Measurements from ENCODE around the gene OTOG.

OTOG gene, protein sequence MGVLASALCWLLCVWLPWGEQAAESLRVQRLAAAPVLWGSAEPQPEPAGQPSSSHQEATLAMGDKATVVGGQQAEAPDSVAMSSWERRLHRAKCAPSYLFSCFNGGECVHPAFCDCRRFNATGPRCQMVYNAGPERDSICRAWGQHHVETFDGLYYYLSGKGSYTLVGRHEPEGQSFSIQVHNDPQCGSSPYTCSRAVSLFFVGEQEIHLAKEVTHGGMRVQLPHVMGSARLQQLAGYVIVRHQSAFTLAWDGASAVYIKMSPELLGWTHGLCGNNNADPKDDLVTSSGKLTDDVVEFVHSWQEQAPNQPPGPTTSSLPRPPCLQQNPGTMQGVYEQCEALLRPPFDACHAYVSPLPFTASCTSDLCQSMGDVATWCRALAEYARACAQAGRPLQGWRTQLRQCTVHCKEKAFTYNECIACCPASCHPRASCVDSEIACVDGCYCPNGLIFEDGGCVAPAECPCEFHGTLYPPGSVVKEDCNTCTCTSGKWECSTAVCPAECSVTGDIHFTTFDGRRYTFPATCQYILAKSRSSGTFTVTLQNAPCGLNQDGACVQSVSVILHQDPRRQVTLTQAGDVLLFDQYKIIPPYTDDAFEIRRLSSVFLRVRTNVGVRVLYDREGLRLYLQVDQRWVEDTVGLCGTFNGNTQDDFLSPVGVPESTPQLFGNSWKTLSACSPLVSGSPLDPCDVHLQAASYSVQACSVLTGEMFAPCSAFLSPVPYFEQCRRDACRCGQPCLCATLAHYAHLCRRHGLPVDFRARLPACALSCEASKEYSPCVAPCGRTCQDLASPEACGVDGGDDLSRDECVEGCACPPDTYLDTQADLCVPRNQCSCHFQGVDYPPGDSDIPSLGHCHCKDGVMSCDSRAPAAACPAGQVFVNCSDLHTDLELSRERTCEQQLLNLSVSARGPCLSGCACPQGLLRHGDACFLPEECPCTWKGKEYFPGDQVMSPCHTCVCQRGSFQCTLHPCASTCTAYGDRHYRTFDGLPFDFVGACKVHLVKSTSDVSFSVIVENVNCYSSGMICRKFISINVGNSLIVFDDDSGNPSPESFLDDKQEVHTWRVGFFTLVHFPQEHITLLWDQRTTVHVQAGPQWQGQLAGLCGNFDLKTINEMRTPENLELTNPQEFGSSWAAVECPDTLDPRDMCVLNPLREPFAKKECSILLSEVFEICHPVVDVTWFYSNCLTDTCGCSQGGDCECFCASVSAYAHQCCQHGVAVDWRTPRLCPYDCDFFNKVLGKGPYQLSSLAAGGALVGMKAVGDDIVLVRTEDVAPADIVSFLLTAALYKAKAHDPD (N-terminal part only)

DNA sequence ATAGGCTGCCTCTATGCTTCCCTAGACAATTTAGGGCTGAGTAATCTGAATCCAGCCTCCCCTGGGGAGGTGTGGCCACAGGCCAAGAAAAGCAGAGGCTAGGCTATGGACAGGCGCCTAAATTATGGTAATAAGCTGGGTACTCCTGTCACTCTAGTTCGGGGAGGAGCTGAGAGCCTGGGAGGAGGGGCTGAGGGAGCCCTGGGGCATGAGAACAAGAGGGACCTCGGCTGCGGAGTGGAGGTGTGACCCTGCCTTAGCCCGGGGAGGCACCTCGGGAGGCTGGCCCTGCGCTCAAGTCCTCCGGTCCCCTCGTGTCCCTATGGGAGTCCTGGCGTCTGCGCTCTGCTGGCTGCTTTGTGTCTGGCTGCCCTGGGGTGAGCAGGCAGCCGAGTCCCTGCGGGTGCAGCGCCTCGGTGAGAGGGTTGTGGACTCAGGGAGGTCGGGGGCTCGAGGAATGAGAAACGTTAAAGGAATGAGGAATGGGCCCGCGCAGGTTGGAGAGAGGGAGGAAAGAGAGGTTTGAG lies at the start of gene OTOG:
TSS of gene OTOG (plus strand) at position 209 of the 527 bp plus-strand sequence. CDS start at position 323, 114 bp downstream.
- no peak for DNase-seq (ENCODE audit: low read depth)

DNA sequence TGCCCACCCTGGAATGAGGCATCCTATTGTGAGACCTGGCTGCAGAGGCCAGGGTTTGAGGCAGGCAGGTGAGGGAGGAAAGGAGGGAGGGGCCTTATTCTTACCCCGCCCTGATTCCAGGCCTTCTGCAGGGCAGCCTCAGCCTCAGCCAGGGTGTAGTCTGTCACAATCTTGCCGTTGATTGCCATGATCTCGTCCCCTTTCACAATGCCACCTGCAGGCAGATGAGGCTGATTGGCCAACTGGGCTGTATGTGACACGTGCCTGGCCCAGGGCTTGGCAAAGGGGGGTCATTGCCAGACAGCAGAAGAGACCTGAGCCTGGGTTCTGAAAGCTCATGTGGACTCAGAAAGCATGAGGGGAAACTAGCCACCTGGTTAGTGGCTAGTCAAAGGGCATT lies 49.0 kb upstream of the OTOG start:
- no peak for DNase-seq (ENCODE audit: low read depth)

DNA sequence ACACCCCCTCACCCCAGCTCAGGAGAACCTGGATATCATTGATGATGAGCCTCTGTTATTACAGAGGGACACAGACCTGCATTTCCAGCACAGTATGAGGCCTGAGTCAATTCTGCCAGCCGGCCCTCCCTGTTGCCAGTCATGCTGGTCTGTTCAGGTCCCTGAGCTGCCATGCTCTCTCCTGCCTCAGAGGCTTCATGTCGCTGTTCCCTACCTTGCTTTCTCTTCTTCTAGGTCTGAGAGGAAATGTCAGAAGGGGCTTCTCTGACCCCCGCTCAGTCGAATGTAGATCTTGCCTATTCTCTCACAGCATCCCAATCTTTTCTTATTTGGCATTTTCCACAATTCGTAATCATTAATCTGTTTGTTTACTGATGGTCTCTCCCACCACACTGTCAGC lies 48.6 kb upstream of the OTOG start:
- DNase-seq (ENCODE audit: low read depth), result no peak

DNA sequence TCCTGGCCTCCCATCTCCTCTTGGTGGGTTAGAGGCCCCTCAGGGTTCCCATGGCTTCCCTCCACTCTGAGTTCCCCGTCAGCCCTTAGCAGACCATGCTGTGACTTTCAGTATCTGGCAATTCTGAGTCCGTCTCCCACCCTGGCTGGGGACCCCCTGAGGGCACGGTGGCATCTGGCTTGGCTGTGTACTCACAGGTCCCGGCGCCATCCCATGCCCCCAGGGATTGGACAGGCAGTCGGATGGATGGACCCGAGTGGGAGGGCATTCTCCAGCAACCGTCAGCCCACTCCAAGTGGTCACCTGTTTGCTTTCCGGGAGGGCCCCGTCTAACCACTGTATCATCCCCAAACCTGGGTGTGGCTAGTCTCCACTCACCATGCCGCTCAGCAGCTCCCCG lies 46.4 kb upstream of the OTOG start:
- DNase-seq (ENCODE audit: low read depth), result no peak

DNA sequence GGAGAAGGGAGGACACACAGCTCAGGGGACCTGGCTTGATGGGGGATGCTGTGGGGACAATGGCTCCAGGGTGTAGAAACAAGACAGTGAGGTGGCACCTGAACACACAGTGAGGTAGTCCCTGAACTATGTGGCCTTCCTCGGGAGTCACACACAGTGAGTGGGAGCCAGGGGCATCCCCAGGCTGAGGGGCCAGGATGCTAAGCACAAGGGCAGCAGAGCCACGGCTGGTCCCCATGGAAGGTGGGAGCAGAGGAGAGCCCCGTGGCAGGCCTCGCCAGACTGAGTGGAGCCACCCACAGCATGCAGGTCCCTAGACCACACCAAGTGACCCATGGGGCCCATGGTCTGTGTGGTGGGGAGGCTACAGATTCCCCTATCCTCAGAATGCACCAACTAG lies 44.4 kb upstream of the OTOG start:
- DNase-seq (ENCODE audit: low read depth), result no peak

DNA sequence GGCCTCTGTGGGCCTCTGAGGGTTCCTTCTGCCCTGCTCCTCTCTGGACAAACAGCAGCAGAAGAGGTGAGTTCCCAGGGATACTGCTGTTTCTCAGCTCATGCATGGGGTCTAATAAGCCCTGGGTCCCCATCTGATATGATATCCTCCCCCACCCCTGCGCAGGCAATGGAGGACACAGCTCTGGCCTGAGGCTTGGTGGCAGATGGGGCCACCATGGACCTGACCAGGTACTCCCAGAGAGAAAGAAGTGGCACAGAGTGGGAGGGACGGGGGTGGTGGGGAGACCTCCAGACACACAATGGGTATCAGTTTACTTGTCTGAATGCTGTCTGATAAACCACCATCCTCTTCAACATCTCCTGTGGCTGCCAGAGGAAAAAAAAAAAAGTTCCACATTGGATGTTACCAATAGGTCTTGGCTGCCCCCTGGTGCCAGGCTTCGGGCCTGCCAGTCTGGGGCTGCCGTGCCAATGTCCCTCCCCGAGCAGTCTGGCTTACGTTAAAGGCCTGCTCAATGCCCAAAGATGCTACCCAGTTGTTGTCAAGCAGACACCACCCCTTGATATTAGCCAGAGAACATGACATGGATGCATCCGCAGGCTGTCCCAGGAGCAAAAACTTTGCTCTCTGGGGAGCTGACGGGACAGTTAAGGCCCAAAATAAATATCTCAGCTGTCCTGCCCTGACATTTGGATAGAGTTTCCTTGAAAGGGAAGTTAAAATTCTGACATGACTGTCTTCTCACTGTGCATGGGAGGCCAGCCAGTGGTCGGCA lies 42.5 kb upstream of the OTOG start:
- DNase-seq (ENCODE audit: low read depth), result peak; percentile 72

DNA sequence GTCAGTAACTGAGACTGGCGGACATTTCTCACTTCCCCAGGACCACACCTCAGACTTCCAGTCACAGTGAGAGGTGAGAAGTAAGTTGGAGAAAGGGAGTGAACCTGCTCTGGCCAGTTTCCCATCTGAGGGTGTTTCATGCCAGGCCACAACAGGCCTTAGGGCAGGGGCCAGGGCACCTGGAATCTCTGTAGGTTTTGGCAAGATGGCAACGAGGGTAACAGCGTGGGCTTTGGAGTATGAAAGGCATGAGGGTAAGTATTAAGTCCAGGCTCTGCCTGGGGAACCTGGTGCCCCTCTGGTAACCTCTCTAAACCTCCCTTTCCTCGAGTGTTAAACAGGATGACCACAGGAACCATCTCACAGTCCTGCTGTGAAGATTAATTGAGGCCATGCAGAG lies 41.9 kb upstream of the OTOG start:
- DNase-seq (ENCODE audit: low read depth), result no peak

DNA sequence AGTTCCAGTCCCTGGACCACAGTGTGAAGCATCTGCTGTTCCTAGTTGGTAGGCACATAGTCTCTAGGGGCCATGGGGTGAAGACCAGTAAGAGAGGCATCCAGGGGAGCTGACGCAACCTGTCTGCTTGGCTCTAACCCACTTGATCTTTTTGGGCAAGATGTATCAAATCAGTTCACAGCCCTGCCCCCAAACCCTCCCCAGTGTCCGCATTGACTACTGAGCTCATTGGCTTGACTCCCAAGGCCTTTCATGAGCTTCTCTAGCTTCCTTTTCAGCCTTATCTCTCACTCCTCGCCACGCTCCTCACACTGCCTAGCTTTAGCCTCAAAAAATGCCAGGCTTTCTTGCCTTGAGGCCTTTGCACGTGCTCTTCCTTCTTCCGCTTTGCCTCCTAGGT lies 40.7 kb upstream of the OTOG start:
- DNase-seq (ENCODE audit: low read depth), result no peak

DNA sequence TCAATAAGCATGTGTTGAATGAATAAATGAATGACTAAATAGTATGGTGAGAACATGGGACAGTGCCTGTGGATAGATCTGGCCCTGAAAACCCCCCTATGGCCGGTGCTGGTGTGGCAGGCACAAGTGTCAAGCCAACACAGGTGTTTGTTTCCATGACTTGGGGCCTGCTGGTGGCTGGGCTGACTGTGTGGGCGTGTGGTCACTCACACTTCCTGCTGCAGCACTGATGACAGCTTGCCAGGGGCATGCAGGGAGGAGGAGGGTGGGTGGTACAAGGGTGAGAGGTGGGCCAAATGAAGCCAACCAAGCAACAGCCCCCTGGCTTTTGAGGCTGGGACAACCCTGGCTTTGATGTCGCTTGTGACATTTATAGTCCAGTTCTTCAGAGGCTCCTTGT lies 40.1 kb upstream of the OTOG start:
- DNase-seq (ENCODE audit: low read depth), result no peak

DNA sequence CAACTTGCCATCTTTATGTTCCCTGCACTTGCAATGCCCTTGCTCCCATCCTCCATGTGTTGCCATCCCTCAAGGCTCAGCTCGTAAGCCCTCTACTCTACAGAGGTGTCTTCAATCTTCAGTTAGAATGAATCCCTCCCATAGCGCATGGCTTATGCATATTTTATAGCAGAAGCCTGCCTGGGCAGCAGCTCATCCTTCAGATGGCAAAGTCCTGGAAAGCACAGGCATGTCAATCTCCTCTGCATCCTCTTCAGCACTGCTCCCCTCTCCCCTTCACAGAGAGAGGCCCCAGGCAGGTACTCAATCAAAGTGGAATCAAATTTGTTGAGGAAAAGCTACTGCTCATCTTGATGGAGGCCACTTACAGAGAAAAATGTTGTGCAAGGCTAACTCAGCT lies 39.3 kb upstream of the OTOG start:
- no peak for DNase-seq (ENCODE audit: low read depth)

DNA sequence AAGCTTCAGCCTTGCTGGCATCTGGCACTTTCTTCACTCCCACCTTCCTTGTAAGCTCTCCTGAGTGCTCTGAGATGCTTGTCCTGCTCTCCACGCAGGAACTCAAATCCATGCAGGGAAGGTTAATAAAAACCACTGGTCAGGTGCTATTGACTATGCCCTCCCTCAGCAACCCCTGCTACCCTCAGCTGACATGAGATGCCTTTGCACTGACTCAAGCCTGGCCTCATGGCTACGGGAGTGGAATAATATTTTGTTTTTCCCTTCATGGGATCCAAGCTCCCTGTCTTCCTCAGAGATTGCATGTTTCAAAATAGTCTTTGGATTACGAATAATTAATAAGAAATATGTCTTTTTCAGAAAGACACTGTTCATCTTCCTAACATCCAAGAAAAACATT lies 38.8 kb upstream of the OTOG start:
- no peak for DNase-seq (ENCODE audit: low read depth)

DNA sequence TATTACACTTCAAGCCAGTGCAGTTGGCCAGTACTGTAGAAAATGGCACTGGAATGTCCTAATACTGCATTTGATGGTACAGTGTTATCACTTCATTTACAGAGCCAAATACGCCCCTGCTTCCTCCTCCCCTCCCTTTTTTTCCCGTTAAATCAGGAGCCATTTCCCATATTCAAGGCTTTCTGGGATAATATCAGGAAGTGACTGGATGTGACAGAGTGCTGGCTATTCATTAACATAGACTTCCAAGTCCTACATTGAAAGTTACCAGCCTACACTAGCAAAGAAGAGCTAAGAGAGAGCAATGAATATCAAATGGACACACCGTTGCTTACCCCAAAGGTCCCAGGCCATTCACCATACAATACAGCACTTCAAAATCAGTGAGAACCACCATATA lies 38.3 kb upstream of the OTOG start:
- DNase-seq (ENCODE audit: low read depth), result no peak

DNA sequence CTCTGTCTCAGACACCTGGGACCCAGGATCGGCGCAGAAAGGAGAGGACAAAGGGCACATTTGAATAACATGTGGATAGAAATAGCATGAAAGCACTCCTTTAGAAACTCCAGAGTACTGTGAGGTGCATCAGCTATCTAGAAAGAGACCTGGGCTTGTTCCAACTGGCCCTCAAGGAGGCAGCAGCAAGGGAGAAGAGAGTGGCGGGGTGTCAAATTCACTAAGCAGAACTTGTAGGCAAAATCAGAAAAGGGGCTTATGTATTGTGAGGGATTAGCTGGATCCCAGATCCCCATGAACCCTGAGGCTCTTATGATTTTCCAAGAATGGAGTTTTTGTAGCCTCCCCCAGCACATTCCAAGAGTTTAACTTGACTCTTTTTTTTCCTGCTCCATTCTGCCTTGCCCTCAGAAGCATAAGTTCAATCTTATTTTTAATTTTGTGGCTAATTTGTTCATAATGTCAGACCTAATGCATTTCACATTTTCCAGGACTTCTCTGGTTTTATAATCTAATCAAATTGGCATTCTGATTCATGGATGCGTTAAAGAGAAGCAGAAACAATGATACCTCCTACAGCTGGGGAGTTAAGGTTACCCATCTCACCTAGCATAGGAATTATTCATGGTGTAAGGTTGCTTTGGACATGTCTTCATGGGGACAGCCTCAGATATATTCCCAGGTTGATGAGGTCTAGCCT lies 36.4 kb upstream of the OTOG start:
- DNase-seq (ENCODE audit: low read depth), result no peak

DNA sequence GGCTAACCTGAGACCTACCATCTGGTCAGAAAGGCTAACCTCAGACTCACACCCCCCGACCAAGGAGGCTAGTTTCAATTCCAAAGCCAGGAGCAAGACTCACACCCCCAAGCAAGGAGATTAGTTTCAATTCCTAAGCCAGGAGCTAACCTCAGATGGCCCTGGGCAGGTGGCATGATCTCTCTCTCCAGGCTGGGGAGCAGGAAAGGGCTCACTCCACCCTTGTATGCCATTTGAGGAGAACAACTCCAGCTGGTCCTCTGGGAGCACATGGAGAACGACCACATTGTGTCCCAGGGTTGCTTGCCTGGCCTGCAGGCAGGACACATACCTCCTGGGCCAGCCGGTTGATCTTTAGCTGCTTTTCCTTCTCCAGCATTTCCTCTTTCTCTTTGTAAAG lies 35.5 kb upstream of the OTOG start:
- DNase-seq (ENCODE audit: low read depth), result no peak

DNA sequence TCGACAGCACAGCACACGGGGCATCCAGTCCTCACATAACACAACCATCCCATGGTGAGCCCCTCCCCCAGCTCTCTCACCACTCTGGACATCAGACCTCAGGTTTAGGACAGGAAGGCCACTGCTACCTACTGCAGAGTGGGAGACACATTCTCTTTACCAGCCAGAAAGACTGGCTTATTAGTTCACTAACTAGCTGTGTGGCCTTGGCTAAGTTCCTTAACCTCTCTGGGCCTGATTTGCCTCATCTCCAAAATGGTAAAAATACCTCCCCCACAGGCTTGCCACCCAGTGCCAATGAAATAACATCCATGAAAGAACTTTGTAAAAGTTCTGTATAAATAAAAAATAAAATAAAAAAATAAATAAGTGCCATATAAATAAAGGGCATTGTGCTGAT lies 35.0 kb upstream of the OTOG start:
- DNase-seq (ENCODE audit: low read depth), result no peak

DNA sequence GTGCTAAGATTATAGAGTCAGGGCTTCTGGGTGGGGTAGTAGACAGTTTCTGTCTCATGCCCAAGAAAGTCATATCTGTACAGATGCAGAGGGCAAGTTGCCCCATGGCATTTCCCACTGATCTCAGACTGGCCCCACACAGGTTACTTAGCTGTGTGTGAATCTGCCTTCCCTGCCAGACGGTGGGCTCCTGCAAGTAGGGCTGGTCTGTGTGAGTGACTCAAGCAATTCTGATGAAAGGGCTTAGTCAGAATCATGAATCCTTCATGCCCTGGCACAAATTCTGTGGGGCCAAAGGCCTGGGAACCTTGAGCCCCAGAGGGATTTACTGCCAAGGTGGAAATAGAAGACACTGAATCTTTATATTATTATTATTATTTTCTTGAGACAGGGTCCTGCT lies 33.2 kb upstream of the OTOG start:
- no peak for DNase-seq (ENCODE audit: low read depth)

DNA sequence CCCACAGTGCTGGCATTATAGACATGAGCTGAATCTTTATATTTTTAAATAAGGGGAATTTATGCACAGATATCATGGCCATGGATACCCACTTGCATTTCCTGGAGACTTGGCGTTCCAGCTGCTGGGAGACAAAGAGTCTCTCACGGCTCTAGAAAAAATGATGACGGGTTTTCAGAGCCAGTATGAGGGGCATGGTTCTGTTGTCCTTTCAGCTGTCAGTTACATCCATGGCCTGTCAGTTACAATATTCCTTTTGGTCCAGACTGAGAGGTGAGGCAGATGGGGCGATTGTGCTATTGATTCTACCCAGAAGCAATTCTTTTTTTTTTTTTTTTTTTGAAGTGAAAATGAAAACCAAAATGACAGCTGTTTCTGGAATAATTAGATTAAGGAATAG lies 32.6 kb upstream of the OTOG start:
- DNase-seq (ENCODE audit: low read depth), result no peak

DNA sequence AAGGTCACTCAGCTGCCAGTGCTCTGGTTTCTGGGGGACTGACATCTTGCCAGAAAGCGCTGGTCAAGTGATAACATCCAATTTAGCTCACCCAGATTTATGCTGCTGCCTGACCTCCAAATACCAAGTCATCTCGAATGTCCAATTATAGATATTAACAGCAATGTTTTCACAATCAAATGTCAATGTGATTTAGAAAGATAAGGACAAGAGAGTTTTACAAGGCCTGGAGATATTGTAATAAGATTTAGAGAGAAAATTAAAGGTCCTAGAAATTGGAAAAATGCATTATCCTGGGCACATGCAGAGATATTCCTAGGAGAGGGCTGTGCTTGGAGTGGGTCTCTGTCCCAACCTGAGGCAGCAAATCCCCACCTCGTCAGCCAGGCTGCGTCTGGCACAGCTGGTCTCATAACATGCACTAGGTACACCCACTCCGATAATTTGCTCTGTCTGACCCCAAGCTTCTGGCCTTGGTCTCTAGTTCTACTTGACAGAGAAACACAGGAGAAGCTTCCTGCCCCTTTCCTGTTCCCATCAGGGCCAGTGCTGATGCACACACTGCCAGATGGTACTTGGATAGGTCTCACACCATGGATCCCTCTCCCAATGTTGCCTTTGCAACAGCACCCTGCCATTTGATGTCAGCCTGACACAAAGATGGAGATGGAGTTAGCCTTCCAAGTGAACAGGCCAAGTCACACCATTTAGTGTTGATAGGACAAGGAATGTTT lies 31.4 kb upstream of the OTOG start:
- no peak for DNase-seq (ENCODE audit: low read depth)

DNA sequence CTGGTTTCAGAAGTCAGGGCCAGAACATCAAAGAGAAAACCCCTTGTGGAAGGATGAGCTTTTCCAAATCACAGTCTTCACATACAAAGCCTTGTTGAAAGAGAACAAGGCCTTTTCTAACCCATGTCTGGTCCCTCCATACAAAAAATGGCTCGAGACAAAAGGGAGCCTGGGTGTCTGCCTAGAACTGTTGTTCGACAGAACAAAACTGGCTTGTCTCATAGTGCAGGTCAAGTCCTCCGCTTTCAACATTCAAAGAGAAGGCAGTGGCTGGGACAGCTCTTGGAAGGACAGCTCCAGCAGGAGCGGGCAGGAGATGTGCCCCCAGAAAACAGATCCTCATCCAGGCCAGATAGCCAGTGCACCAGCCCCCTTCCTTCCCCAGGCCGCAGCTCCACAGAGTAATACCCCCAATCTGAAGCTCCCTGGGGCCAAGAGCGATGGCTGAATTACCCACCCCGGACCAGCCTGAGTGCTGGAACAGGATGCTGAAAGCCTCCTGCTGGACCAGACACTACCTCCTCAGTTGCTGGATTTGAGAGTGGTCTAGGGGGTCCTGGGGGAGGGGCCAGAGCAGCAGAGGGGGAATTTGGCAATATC lies 30.4 kb upstream of the OTOG start:
- no peak for DNase-seq (ENCODE audit: low read depth)

DNA sequence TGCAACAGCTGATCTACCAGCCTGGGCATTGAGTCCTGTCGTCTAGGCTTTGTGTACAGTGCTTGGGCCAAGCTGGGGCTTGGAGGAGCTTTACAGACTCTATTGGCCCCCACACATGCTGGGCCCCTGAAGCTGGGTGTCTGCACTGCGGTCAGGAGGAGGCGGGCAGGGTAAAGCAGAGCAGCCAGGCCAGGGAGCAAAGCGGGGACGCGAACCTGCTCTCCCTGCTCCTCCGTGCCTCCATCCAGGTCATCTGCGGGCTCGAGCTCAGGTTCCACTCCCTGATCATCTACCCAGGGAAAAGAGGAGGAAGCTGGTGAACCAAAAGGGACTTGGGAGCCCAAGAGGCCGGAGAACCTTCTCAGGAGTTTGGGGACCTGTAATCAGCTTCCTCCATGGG lies 29.9 kb upstream of the OTOG start:
- no peak for DNase-seq (ENCODE audit: low read depth)
